B cell (primary cell): Measurements from ENCODE around the gene NANOS2. TPM values are rescaled to one million over a fixed set of nuclear protein-coding genes. Genes with fewer than 3 reads are reported as not detected.

Experiments
- ATAC-seq: fragments of 200-7000 bp; cut with Tn5 transposase; one replicate; pipeline ENCODE4 v1.10.0; 2021; ENCODE audit warnings: low read depth, mild to moderate bottlenecking, moderate number of reproducible peaks, moderate library complexity
- CTCF ChIA-PET: fragments of 350-600 bp; sonication (Branson Sonifier 250); formaldehyde crosslinking; loops from one replicate; lab custom pipeline; 2021; ENCODE audit warnings: antibody characterized with exemption, inconsistent platforms; lab: Charles Lee
- POLR2A ChIA-PET: fragments of 350-600 bp; sonication (Branson Sonifier 250); formaldehyde crosslinking; loops from one replicate; lab custom pipeline; 2021; ENCODE audit warnings: antibody characterized with exemption; lab: Charles Lee
- DNase-seq: peaks from one replicate; pipeline ENCODE4 v3.0.0; 2013
- H2AFZ ChIP-seq: 2 replicates; pipeline ENCODE4 v1.6.1; 2012; ENCODE audit warnings: mild to moderate bottlenecking, low read depth, low read length; ENCODE audit not compliant: insufficient read depth, poor library complexity, severe bottlenecking
- H3K27ac ChIP-seq, 2 donors: 1 replicate in 1 of 2; 2 replicates in 1 of 2; pipeline ENCODE4 v1.5.1; 2012 to 2013; ENCODE audit warnings: low read length in 2 of 2, mild to moderate bottlenecking in 2 of 2, moderate library complexity in 1 of 2
- H3K27me3 ChIP-seq, 4 experiments: fragments of 200-600 bp in 1 of 4; sonication (generic) in 1 of 4; replicated peaks in 1 of 4; 1 replicate in 2 of 4; 2 replicates in 2 of 4; pipeline versions ENCODE4 v1.6.1 to v1.7.0; 2013 to 2016; ENCODE audit warnings: low read length in 3 of 4, mild to moderate bottlenecking in 2 of 4, mixed read lengths in 1 of 4, moderate library complexity in 1 of 4; ENCODE audit not compliant: insufficient read depth in 4 of 4, control insufficient read depth in 3 of 4; ENCODE audit errors: control extremely low read depth in 1 of 4
- H3K36me3 ChIP-seq, 2 experiments: replicated peaks in 1 of 2; 1 replicate in 1 of 2; 2 replicates in 1 of 2; pipeline versions ENCODE4 v1.6.1 to v1.7.1; 2013; ENCODE audit warnings: low read length in 1 of 2; ENCODE audit not compliant: insufficient read depth in 2 of 2, control insufficient read depth in 1 of 2; ENCODE audit errors: control extremely low read depth in 1 of 2, extremely low read depth in 1 of 2
- H3K4me1 ChIP-seq, 2 donors: fragments of 200-600 bp in 1 of 2; sonication (generic) in 1 of 2; 1 replicate in 1 of 2; 2 replicates in 1 of 2; pipeline versions ENCODE4 v1.5.1 to v1.6.1; 2013 to 2017; ENCODE audit warnings: low read length in 2 of 2; ENCODE audit not compliant: control insufficient read depth in 2 of 2, insufficient read depth in 2 of 2
- H3K4me2 ChIP-seq: replicated peaks from 2 replicates; pipeline ENCODE3; 2012; ENCODE audit warnings: mild to moderate bottlenecking, low read depth, low read length; ENCODE audit not compliant: poor library complexity, severe bottlenecking
- H3K4me3 ChIP-seq, 5 experiments: fragments of 200-600 bp in 1 of 5; sonication (generic) in 1 of 5; 1 replicate in 3 of 5; 2 replicates in 2 of 5; pipeline versions ENCODE4 v1.5.1 to v1.7.0; 2011 to 2016; ENCODE audit warnings: low read length in 4 of 5, mild to moderate bottlenecking in 4 of 5, low read depth in 2 of 5, control low read depth in 1 of 5, moderate library complexity in 1 of 5; ENCODE audit not compliant: insufficient read depth in 1 of 5; ENCODE audit errors: control extremely low read depth in 1 of 5, extremely low read depth in 1 of 5
- H3K79me2 ChIP-seq: fragments of 200-600 bp; sonication (generic); one replicate; pipeline ENCODE4 v1.6.0; 2016; ENCODE audit warnings: low read length; ENCODE audit not compliant: control insufficient read depth, insufficient read depth
- H3K9ac ChIP-seq: fragments of 200-600 bp; sonication (generic); 2 replicates; pipeline ENCODE4 v1.6.1; 2017; ENCODE audit warnings: mild to moderate bottlenecking, low read length, moderate library complexity
- H3K9me3 ChIP-seq, 3 donors: one replicate each; pipeline versions ENCODE4 v1.6.1 to v1.7.1; 2013; ENCODE audit warnings: low read length in 2 of 3; ENCODE audit not compliant: control insufficient read depth in 2 of 3, insufficient read depth in 1 of 3; ENCODE audit errors: control extremely low read depth in 1 of 3
- H4K20me1 ChIP-seq: 2 replicates; pipeline ENCODE4 v1.6.0; 2012; ENCODE audit warnings: mild to moderate bottlenecking, low read length; ENCODE audit not compliant: insufficient read depth, control insufficient read depth, poor library complexity, severe bottlenecking
- H3K27ac Mint-ChIP-seq: one replicate; pipeline ENCODE4 v1.8.0; 2021; ENCODE audit warnings: mixed read lengths
- H3K27me3 Mint-ChIP-seq: one replicate; pipeline ENCODE4 v1.8.0; 2021; ENCODE audit warnings: mixed read lengths
- H3K4me1 Mint-ChIP-seq: one replicate; pipeline ENCODE4 v1.8.0; 2021; ENCODE audit warnings: mixed read lengths
- H3K4me3 Mint-ChIP-seq: one replicate; pipeline ENCODE4 v1.8.0; 2021; ENCODE audit warnings: mixed read lengths
- H3K9me3 Mint-ChIP-seq: one replicate; pipeline ENCODE4 v1.8.0; 2022; ENCODE audit warnings: mixed read lengths; ENCODE audit not compliant: insufficient read depth
- EZH2 ChIP-seq: IDR thresholded peaks from 2 replicates; pipeline ENCODE4 v1.6.1; 2012; ENCODE audit warnings: borderline replicate concordance, low read depth, mild to moderate bottlenecking, moderate library complexity, low read length; ENCODE audit not compliant: insufficient read depth, poor library complexity, severe bottlenecking
- WGBS: methylation state at CpG from one replicate; pipeline ENCODE4 v1.1.5; 2013; ENCODE audit warnings: missing lambda C conversion rate; ENCODE audit not compliant: insufficient coverage; 5-methylcytosine and 5-hydroxymethylcytosine counted together
- intact Hi-C: fragments of 100-400 bp; cut with micrococcal nuclease; formaldehyde crosslinking; loops from one replicate; pipeline ENCODE4 v1.10.0; 2022
- polyA plus RNA-seq: library from polyadenylated mRNA; depleted of rRNA; stranded (reverse); fragments of >200 nt; gene quantifications from 2 replicates; pipeline ENCODE4 v1.2.3, GENCODE V29; 2012
- total RNA-seq, 2 donors: library from RNA; stranded (reverse); fragments of 120-200 nt in 1 of 2; gene quantifications; 1 replicate in 1 of 2; 2 replicates in 1 of 2; pipeline versions ENCODE4 v1.2.3 to v1.2.4, GENCODE V29; 2013 to 2022
- TF ChIP-seq, protein P1 (sequence below): fragments of 200-600 bp; IDR thresholded peaks from one replicate; pipeline ENCODE4 v1.8.0; 2022; ENCODE audit warnings: antibody characterized with exemption, mild to moderate bottlenecking

NANOS2 gene
- total and polyA plus RNA-seq, 2 donors (not counting 1 experiment from before 2014, with no cell fraction given), result not detected

DNA sequence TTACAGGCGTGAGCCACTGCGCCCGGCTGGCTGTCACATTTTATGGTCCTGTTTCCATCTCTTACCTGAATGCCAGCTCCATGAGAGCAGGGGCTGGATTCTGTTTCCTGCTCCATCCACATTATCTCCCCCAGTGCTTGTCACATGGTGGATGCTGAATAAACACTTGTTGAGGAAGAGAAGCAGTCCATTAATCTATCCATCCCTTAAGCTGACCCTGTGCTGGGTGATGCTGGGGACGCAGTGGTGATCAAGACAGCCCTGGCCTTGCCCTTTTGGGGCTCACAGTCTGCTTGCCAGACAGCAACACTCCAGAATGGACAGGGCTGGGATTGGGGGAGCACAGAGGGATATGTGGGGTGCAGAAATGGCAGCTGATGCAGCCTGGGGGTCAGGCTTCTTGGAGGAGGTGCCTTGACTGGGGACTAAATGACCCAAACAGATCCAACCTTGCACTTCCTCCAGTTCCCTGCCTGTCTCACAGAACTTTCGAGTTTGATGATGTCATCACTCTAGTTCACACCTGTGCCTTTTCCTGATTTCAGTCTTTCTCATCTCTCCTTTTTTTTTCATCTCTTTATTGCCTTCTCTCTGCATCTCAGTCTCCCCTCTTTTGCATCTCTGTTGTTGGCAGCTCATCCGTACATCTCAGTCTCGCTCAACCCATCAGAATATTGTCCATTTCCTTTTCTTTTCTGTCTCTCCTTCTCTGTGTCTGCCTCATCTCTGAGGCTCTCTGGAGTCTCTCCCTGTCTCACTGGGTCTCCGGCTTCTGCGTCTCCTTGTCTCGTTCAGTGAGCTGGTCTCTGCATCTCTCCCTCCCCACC is 33.3 kb downstream of the NANOS2 start:
- Histone ChIP-seq H3K36me3 (peaks cover 0 to 4% of the 10 kb centered on the region in 2 experiments), H3K4me2 (no peak overlapping the region), H2AFZ (no peak overlapping the region), H3K27me3 (peaks cover 0 to 26% (median 10%) of the 10 kb centered on the region in 4 experiments), H3K27ac (no peak overlapping the region), H3K4me1 (peaks cover 30 to 39% of the 10 kb centered on the region in 2 donors), H3K79me2 (peaks cover 29% of the 10 kb centered on the region), H3K4me3 (no peak overlapping the region), H4K20me1 (peaks cover 39% of the 10 kb centered on the region), H3K9me3 (no peaks in the 10 kb centered on the region), H3K9ac (no peak overlapping the region)
- H3K27ac Mint-ChIP-seq, result no peak overlapping the region
- POLR2A ChIA-PET, result interaction anchor here (0.6 to 0.9 kb wide), 2 partner anchors 64 to 114 kb away, joined by 3 to 5 read pairs; partner anchors contain the start of gene CCDC61
- 92% methylated on average over 10 of the region's 10 CpGs for WGBS
- intact Hi-C loops, result no loop called here
- H3K27me3 Mint-ChIP-seq, result peaks cover 25% of the 10 kb centered on the region
- ATAC-seq, result no peak
- DNase-seq, result no peak
- H3K4me3 Mint-ChIP-seq, result no peak overlapping the region
- TF ChIP-seq EZH2, result no peak
- TF ChIP-seq, protein P1, sequence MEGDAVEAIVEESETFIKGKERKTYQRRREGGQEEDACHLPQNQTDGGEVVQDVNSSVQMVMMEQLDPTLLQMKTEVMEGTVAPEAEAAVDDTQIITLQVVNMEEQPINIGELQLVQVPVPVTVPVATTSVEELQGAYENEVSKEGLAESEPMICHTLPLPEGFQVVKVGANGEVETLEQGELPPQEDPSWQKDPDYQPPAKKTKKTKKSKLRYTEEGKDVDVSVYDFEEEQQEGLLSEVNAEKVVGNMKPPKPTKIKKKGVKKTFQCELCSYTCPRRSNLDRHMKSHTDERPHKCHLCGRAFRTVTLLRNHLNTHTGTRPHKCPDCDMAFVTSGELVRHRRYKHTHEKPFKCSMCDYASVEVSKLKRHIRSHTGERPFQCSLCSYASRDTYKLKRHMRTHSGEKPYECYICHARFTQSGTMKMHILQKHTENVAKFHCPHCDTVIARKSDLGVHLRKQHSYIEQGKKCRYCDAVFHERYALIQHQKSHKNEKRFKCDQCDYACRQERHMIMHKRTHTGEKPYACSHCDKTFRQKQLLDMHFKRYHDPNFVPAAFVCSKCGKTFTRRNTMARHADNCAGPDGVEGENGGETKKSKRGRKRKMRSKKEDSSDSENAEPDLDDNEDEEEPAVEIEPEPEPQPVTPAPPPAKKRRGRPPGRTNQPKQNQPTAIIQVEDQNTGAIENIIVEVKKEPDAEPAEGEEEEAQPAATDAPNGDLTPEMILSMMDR, result no peak
- no peaks in the 10 kb centered on the region for H3K9me3 Mint-ChIP-seq
- peaks cover 33% of the 10 kb centered on the region for H3K4me1 Mint-ChIP-seq
- CTCF ChIA-PET, result interaction anchor here (0.6 to 2.9 kb wide), 5 partner anchors 11 to 112 kb away, joined by 4 to 11 read pairs (median 6); partner anchors contain the start of genes FOXA3 and SIX5

DNA sequence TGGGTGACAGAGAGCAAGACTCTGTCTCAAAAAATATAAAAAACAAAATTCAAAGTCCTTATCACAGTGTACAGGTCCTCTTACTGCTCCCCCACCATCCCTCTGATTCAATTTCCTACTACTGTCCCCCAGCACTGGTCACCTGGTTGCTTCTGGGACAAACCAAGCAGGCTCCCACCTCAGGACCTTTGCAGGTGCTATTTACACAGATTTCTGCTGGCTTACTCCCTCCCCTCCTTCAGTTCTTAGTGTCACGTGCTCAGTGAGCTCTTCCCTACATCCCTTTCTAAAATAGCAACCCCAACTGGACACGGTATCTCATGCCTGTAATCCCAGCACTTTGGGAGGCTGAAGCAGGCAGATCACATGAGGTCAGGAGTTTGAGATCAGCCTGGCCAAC is 34.6 kb downstream of the NANOS2 start:
- Histone ChIP-seq H3K27me3 (peaks cover 0 to 36% (median 15%) of the 10 kb centered on the region in 4 experiments), H3K79me2 (peaks cover 22% of the 10 kb centered on the region), H2AFZ (no peak overlapping the region), H3K36me3 (peaks cover 0 to 4% of the 10 kb centered on the region in 2 experiments), H3K4me3 (no peak overlapping the region), H4K20me1 (peaks cover 31% of the 10 kb centered on the region), H3K27ac (no peak overlapping the region), H3K9ac (no peak overlapping the region), H3K4me1 (peaks cover 28 to 36% of the 10 kb centered on the region in 2 donors), H3K4me2 (no peak overlapping the region), H3K9me3 (no peaks in the 10 kb centered on the region)
- TF ChIP-seq, protein P1, result no peak
- no peak for TF ChIP-seq EZH2
- WGBS, result 92% methylated on average over 2 of the region's 2 CpGs
- Mint-ChIP-seq H3K27ac (no peak overlapping the region), H3K27me3 (peaks cover 33% of the 10 kb centered on the region), H3K9me3 (no peaks in the 10 kb centered on the region), H3K4me3 (no peak overlapping the region), H3K4me1 (peaks cover 30% of the 10 kb centered on the region)
- intact Hi-C loops, result no loop called here
- ATAC-seq (no peak), DNase-seq (no peak)
- ChIA-PET CTCF (interaction anchor here (0.5 to 1.0 kb wide), 3 partner anchors 13 to 21 kb away, joined by 3 to 5 read pairs (median 4); partner anchors contain the start of gene SYMPK), POLR2A (no interaction called here)
